GM21447 (cell line): ENCODE measurements around the gene UBE2D2.

Experiments
- ATAC-seq: cut with Tn5 transposase; IDR thresholded peaks from one replicate; pipeline ENCODE4 v1.9.1; 2021; ENCODE audit not compliant: unreplicated experiment

The UBE2D2 gene

GRCh38 chr5:139635191-139635590 lies 74.1 kb downstream of the UBE2D2 start:
- no peak for ATAC-seq

GRCh38 chr5:139635606-139636206 lies 74.6 kb downstream of the UBE2D2 start:
- ATAC-seq = peak; percentile 29

- peak; percentile 73 for ATAC-seq
Measured at GRCh38 chr5:139636207-139636792, 75.2 kb downstream of the UBE2D2 start.

- no peak for ATAC-seq
Measured at GRCh38 chr5:139636975-139637408, 75.9 kb downstream of the UBE2D2 start.

- peak; percentile 17 for ATAC-seq
Measured at GRCh38 chr5:139637438-139638089, 76.4 kb downstream of the UBE2D2 start.

GRCh38 chr5:139638090-139638735 lies 77.1 kb downstream of the UBE2D2 start:
- no peak for ATAC-seq

- ATAC-seq = no peak
Measured at GRCh38 chr5:139638736-139639618, 77.8 kb downstream of the UBE2D2 start.

GRCh38 chr5:139639619-139640380 lies 78.7 kb downstream of the UBE2D2 start:
- ATAC-seq = no peak

- no peak for ATAC-seq
Measured at GRCh38 chr5:139640421-139641115, 79.4 kb downstream of the UBE2D2 start.

GRCh38 chr5:139641116-139642080 lies 80.3 kb downstream of the UBE2D2 start:
- no peak for ATAC-seq

GRCh38 chr5:139642213-139642612 lies 81.1 kb downstream of the UBE2D2 start:
- ATAC-seq = no peak

- ATAC-seq = no peak
Measured at GRCh38 chr5:139642891-139643871, 82.0 kb downstream of the UBE2D2 start.

GRCh38 chr5:139644001-139644456 lies 82.9 kb downstream of the UBE2D2 start:
- no peak for ATAC-seq

- ATAC-seq = no peak
Measured at GRCh38 chr5:139644646-139645429, 83.7 kb downstream of the UBE2D2 start.

- ATAC-seq = no peak
Measured at GRCh38 chr5:139645430-139645871, 84.3 kb downstream of the UBE2D2 start.

- no peak for ATAC-seq
Measured at GRCh38 chr5:139646111-139646510, 85.0 kb downstream of the UBE2D2 start.
